GM12873 (cell line): ENCODE measurements around the gene GTSE1.

Source experiments
- TF ChIP-seq, protein P1 (sequence below): IDR thresholded peaks from 2 replicates; pipeline ENCODE4 v1.5.1; 2012; ENCODE audit warnings: low read depth, mild to moderate bottlenecking, moderate library complexity, low read length, control low read depth; ENCODE audit not compliant: insufficient read depth; ENCODE audit errors: missing control alignments

GTSE1 gene

DNA sequence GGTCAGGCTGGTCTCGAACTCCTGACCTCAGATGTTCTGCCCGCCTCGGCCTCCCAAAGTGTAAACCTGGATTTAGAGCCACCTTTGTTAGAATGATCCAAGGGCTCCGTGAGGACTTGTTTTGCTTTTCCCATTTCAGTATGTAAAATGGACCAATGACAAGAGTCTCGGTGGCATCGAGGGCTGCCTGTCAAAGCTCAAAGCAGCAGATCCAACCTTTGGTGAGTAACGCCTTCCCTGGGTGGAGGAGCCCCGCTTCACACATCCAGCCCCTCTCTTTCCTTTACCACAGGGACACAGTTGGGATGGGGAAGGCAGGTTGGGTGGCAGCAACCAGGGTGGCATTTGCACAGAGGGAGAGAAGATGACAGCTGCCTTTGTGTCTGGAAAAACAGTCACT lies 24.5 kb upstream of the GTSE1 start:
- TF ChIP-seq, protein P1, sequence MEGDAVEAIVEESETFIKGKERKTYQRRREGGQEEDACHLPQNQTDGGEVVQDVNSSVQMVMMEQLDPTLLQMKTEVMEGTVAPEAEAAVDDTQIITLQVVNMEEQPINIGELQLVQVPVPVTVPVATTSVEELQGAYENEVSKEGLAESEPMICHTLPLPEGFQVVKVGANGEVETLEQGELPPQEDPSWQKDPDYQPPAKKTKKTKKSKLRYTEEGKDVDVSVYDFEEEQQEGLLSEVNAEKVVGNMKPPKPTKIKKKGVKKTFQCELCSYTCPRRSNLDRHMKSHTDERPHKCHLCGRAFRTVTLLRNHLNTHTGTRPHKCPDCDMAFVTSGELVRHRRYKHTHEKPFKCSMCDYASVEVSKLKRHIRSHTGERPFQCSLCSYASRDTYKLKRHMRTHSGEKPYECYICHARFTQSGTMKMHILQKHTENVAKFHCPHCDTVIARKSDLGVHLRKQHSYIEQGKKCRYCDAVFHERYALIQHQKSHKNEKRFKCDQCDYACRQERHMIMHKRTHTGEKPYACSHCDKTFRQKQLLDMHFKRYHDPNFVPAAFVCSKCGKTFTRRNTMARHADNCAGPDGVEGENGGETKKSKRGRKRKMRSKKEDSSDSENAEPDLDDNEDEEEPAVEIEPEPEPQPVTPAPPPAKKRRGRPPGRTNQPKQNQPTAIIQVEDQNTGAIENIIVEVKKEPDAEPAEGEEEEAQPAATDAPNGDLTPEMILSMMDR: no peak

DNA sequence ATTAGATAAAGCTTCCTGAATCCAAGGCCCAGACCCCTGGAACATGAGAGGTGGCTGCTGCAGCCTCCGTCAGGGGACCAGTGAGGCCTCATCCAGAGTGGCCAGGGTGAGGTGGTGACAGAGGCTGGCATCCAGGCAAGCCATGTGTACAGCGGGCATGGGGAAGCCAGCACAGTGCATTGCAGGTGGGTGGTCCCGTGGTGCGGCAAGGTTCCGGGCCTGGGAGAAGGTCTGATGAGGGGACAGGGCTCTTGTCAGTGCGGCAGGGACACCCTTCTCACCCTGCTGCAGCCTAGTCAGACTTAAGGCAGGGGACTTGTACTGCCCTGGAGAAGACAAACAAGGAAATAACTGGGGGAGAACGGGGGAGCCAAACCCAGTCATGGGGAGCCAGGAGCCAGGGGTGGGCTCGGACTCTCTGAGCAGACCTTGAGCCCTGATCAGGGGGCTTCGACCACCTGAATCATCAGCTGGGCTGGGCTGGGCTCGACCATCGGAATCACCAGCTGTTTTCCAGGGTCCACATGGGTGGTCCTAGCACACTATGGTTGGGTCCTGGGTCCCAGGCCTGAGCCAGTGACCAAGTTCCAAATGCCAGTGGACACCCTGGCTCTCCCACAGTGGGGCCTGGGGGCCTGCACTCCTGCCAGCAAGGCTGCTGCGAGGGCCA lies 23.8 kb upstream of the GTSE1 start:
- TF ChIP-seq, protein P1: no peak

DNA sequence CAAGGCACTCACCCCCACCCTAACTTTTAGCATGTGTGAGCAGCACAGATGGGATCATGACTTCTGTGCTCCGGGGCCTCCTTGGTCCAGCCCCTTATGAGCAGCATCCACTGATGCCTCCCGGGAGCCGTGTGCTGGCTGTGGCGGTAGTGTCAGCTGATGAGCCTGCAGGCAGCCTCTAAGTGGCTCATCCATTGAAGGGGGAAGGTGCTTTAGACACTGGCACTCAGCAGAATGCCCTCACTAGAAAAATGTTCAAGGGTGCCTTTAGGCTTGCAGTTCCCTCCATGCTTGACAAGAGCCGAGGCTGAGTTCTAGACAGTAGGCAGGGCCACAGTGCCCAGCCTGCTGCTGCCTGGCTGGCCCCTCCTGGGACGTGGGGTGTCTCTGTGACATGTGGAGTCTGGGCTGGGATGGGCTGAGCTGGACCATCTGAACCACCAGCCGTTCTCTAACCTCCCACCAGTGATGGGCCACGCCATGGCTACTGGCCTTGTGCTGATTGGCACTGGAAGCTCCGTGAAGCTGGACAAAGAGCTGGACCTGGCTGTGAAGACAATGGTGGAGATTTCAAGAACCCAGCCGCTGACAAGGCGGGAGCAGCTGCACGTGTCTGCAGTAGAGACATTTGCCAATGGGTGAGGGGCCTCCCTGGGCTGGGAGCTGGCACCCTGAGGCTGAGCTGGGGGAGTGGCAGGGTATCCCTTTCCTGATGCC lies 23.1 kb upstream of the GTSE1 start:
- TF ChIP-seq, protein P1: no peak

DNA sequence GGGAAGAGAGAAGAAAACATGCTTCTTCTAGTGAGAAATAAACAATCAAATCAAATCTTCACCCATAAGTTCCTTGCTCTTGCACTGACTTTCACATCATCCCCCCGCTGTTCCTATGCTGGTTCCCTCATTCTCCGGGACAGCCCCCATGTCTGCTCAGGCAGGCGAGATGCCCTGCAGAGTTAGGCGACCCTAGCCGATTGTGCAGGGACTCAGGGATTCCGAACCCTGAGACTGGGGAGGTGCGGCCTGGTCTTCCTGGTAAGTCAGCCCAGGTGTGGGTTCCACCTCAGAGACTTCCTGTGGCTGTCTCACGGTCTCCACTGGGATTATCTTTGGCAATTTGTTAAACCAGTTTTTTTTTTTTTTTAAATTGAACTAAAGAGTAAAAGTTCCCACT lies 22.3 kb upstream of the GTSE1 start:
- TF ChIP-seq, protein P1: no peak

DNA sequence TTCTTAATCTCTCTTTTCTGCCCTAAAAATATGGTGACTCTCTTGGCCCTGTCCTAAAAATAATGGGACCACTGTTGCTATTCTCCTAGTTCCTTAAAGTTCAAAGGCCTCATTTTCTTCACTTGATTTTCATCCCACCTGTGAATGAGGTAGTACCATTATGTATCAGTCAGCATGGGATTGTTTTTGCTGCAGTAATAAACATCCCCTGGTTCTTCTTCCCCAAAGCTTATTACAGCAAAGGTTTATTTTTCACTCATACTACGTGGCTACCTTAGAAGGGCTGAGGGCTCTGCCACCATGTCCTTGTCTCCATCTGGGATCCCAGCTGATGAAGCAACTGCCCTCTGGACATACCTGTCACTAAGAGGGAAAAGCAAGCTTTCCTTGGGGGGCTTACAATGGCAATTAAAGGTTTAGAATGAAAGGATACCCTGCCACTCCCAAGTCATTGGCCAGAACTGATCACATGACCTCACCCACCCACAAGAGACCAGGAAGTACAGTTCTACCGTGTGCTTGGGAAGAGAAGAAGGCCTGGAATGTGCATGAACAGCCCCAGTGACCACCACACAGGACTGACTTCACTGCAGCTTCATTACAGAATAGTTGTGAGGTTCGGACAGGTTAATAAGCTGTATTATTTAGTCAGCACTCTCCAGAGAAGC lies 21.1 kb upstream of the GTSE1 start:
- TF ChIP-seq, protein P1: no peak

DNA sequence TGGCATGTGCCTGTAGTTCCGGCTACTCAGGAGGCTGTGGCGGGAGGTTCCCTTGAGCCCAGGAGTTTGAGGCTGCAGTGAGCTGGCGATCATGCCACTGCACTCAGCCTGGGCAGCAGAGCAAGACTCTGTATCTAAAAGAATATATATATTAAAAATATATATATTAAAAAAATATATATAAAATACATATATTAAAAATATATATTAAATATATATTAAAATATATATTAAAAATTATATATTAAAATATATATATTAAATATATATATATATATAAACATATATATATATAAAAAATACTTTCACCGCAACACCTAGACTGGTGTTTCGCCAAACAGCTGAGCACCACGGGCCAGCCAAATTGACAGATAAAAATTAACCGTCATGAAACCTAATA lies 20.1 kb upstream of the GTSE1 start:
- TF ChIP-seq, protein P1: no peak
